Measurements from ENCODE around the gene FOXK1. TPM values are rescaled to one million over a fixed set of nuclear protein-coding genes. Genes with fewer than 3 reads are reported as not detected.
"Not testable (repeated sequence)": the region's sequence is repeated elsewhere in the genome, so short reads cannot be mapped to it uniquely, and the experiment has no call there.

Gene FOXK1
- total and polyA plus RNA-seq, 12 donors, result 4.8 to 63.1 (median 36.1) TPM

- Histone ChIP-seq H3K36me3 (replicated peaks in 1 of 2) (no peaks in the 10 kb centered on the region), H3K27me3 (no peaks in the 10 kb centered on the region), H3K4me1 (replicated peaks in 1 of 2) (no peaks in the 10 kb centered on the region), H3K4me3 (peak overlapping the region in 3 of 4 donors; percentile 31 to 71 (median 68)), H3K9me3 (replicated peaks in 1 of 3) (no peaks in the 10 kb centered on the region), H3K27ac (peak overlapping the region; percentile 39 to 89 (median 74))
- WGBS, 4 donors, result 57 to 63% (median 61%) methylated on average over 20 of the region's 20 CpGs
- TF ChIP-seq CTCF (IDR thresholded peaks at IDR 0.05) (no peak), POLR2A (IDR thresholded peaks at IDR 0.05) (no peak)
- no peak for DNase-seq
- intact Hi-C loops (cut with DNase I), result loop anchor here (5.0 kb wide), 2 partner anchors 40 to 105 kb away; partner anchors contain the start of gene FOXK1 (in 2 of the 2)
These were observed 39.5 kb upstream of the FOXK1 start for GRCh38 chr7:4642468-4643203.

- not testable (repeated sequence) for H3K4me1 ChIP-seq (replicated peaks in 1 of 2); H3K9me3 ChIP-seq (replicated peaks in 1 of 3); H3K36me3 ChIP-seq (replicated peaks in 1 of 2); H3K27me3 ChIP-seq; DNase-seq; H3K4me3 ChIP-seq; H3K27ac ChIP-seq
- intact Hi-C loops (cut with DNase I), result loop anchor here (5.0 kb wide), 2 partner anchors 39 to 104 kb away; partner anchors contain the start of gene FOXK1 (in 2 of the 2)
- WGBS, 4 donors, result 92 to 95% (median 94%) methylated on average over 5 of the region's 5 CpGs
These were observed 39.0 kb upstream of the FOXK1 start for GRCh38 chr7:4643204-4643471.

GRCh38 chr7:4645246-4645645, 36.8 kb upstream of the FOXK1 start:
- DNase-seq, result no peak
- Histone ChIP-seq H3K9me3 (replicated peaks in 1 of 3) (no peaks in the 10 kb centered on the region), H3K4me1 (replicated peaks in 1 of 2) (no peaks in the 10 kb centered on the region), H3K36me3 (replicated peaks in 1 of 2) (no peaks in the 10 kb centered on the region), H3K4me3 (no peak overlapping the region), H3K27me3 (no peaks in the 10 kb centered on the region), H3K27ac (no peak overlapping the region)
- 63 to 72% (median 68%) methylated on average over 2 of the region's 2 CpGs for WGBS, 4 donors
- intact Hi-C loops (cut with DNase I), result no loop called here
- TF ChIP-seq CTCF (IDR thresholded peaks at IDR 0.05) (no peak), POLR2A (IDR thresholded peaks at IDR 0.05) (no peak)

- no peak for TF ChIP-seq POLR2A (IDR thresholded peaks at IDR 0.05)
- Histone ChIP-seq H3K4me3 (no peak overlapping the region), H3K9me3 (replicated peaks in 1 of 3) (no peaks in the 10 kb centered on the region), H3K27ac (no peak overlapping the region), H3K4me1 (replicated peaks in 1 of 2) (peaks cover 10 to 11% of the 10 kb centered on the region in 2 donors), H3K36me3 (replicated peaks in 1 of 2) (no peaks in the 10 kb centered on the region), H3K27me3 (no peaks in the 10 kb centered on the region)
- 90 to 98% (median 97%) methylated on average over 7 of the region's 7 CpGs for WGBS, 4 donors
- intact Hi-C loops (cut with DNase I), result no loop called here
- DNase-seq, result no peak
These were observed 34.0 kb upstream of the FOXK1 start for GRCh38 chr7:4648111-4648510.

GRCh38 chr7:4650433-4651047, 31.6 kb upstream of the FOXK1 start:
- Histone ChIP-seq H3K27ac (peak overlapping the region in 3 of 5 donors; percentile 0 to 56 (median 10)), H3K4me1 (replicated peaks in 1 of 2) (peaks cover 10 to 11% of the 10 kb centered on the region in 2 donors), H3K36me3 (replicated peaks in 1 of 2) (no peaks in the 10 kb centered on the region), H3K27me3 (no peaks in the 10 kb centered on the region), H3K9me3 (replicated peaks in 1 of 3) (no peaks in the 10 kb centered on the region), H3K4me3 (no peak overlapping the region)
- intact Hi-C loops (cut with DNase I), result no loop called here
- 42 to 69% (median 53%) methylated on average over 10 to 18 of the region's 18 CpGs for WGBS, 4 donors
- no peak for TF ChIP-seq POLR2A (IDR thresholded peaks at IDR 0.05)
- TF ChIP-seq CTCF (IDR thresholded peaks at IDR 0.05), result no peak
- DNase-seq, result peak in 6 of 7 donors; percentile 46 to 72 (median 60)

All from adrenal gland (tissue), 12 donors.